HG03064 (cell line): ENCODE measurements around the gene NHS.

Source experiments
- ATAC-seq: cut with Tn5 transposase; IDR thresholded peaks from one replicate; pipeline ENCODE4 v1.9.1; 2021; ENCODE audit warnings: low read depth; ENCODE audit not compliant: unreplicated experiment

NHS gene

GRCh38 chrX:17706676-17707075, 331.7 kb downstream of the NHS start:
- ATAC-seq: no peak

GRCh38 chrX:17707731-17708130, 332.7 kb downstream of the NHS start:
- ATAC-seq: no peak

GRCh38 chrX:17710871-17711301, 335.9 kb downstream of the NHS start:
- ATAC-seq: no peak

- ATAC-seq: no peak
Measured at GRCh38 chrX:17713288-17713687, 338.3 kb downstream of the NHS start.

GRCh38 chrX:17718649-17719165, 343.7 kb downstream of the NHS start:
- no peak for ATAC-seq

- no peak for ATAC-seq
Measured at GRCh38 chrX:17719711-17720110, 344.7 kb downstream of the NHS start.

- no peak for ATAC-seq
Measured at GRCh38 chrX:17721715-17722114, 346.7 kb downstream of the NHS start.

- no peak for ATAC-seq
Measured at GRCh38 chrX:17725181-17725580, 350.2 kb downstream of the NHS start.

- no peak for ATAC-seq
Measured at GRCh38 chrX:17732138-17732783, 357.3 kb downstream of the NHS start.

GRCh38 chrX:17735406-17735805, 360.4 kb downstream of the NHS start:
- no peak for ATAC-seq

GRCh38 chrX:17736478-17736855, 361.5 kb downstream of the NHS start:
- ATAC-seq: no peak

- peak; percentile 68 for ATAC-seq
Measured at GRCh38 chrX:17736856-17737709, 362.1 kb downstream of the NHS start, which contains the start of gene SCML1. SCML1 (plus strand) TSS chrX:17737493; CDS start chrX:17744187, 6,694 bp downstream.

- ATAC-seq: no peak
Measured at GRCh38 chrX:17737710-17737985, 362.6 kb downstream of the NHS start.

- ATAC-seq: no peak
Measured at GRCh38 chrX:17737986-17738713, 363.1 kb downstream of the NHS start.

GRCh38 chrX:17738737-17739535, 363.9 kb downstream of the NHS start:
- ATAC-seq: no peak

- ATAC-seq: no peak
Measured at GRCh38 chrX:17740137-17741122, 365.4 kb downstream of the NHS start.

- no peak for ATAC-seq
Measured at GRCh38 chrX:17741123-17741511, 366.1 kb downstream of the NHS start.

- no peak for ATAC-seq
Measured at GRCh38 chrX:17743913-17744312, 368.9 kb downstream of the NHS start.

- no peak for ATAC-seq
Measured at GRCh38 chrX:17744896-17745523, 370.0 kb downstream of the NHS start.
